ENCODE results near the gene TULP4.

- no peak for TF ChIP-seq CTCF (IDR thresholded peaks at IDR 0.05 in 4 of 5, conservative IDR thresholded peaks at IDR 0.05 in 1 of 5)
- TF ChIP-seq POLR2A (IDR thresholded peaks at IDR 0.05) = no peak
Measured at GRCh38 chr6:158293122-158293521, 19.1 kb upstream of the TULP4 start.

Measured in gastrocnemius medialis (tissue), 4 donors.